ENCODE measurements around the gene TMEM131L.
"Not testable (repeated sequence)": the region's sequence is repeated elsewhere in the genome, so short reads cannot be mapped to it uniquely, and the experiment has no call there.

Gene TMEM131L

DNA sequence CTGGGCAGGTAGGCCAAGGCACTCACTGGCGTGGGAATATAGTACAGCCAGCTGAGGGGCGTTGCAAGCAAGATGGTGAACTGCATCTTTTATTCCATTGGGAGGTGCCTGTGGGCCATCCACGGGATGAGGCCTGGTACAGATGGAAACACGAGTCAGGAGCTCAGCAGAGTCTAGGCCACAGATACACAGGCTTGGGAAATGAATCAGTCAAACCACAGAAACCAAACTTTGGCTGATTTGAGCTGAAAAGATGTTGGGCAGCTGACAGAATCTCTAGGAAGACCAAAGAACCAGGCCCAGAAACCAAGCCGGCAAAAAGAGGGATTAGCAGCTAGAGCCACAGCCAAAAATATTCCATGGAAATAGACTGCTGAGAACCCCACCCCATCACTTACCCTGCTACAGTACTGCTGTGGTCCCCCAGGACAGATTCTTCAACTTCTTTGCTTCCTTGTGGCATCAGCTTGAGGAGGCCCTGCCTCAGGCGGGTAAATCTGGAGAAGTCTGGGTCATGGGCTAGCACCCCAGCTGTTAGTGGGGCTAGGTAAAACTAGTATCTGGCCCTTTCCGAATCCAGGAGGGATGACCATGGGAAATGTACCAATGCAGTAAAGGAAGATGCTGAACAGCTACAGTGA lies 75.4 kb downstream of the TMEM131L start:
- DNase-seq (ENCODE audit: low read depth): no peak

DNA sequence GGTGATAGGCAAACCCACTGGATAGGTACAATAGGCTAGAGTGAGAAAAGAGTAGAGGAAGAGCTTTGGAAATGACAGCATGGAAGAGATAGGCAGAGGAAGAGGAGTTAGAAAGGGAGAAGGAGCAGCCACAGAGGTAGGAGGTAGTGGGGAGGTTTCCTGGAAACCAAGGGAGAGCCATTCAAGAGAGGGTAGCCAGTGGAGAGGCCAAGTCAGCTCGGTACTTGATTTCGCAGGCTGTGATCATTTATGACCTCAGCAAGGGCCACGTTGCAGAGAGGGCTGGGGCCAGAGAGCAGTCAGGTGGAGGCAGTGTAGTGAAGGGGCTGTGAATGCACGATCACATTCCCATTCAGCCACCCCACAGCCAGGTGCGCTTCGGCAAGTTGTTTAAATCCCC lies 76.0 kb downstream of the TMEM131L start:
- no peak for DNase-seq (ENCODE audit: low read depth)

- no peak for DNase-seq (ENCODE audit: low read depth)
Observed at GRCh38 chr4:153542834-153543233, 76.7 kb downstream of the TMEM131L start.

DNA sequence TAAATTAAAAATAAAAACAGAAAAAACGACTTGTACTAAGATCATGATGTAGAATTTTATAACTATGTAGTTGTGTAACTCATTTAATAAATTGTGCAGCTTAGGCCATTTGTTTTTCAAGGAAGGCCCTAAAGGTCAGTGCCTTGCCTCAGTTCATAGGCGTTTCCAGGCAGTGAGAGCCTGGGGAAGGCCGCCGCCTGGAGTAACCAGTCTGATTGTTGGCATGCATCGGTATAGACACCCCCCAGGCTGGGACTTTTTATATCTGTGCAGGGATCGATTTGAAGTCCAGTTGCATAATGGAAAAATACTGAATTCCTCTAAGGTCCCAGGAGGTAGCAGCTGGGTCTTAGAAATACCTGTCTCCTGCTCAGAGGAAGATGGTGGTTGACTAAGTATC lies 77.2 kb downstream of the TMEM131L start:
- DNase-seq (ENCODE audit: low read depth): no peak

GRCh38 chr4:153545822-153546221 lies 79.7 kb downstream of the TMEM131L start:
- DNase-seq (ENCODE audit: low read depth): no peak

- no peak for DNase-seq (ENCODE audit: low read depth)
Observed at GRCh38 chr4:153546280-153546679, 80.1 kb downstream of the TMEM131L start.

DNA sequence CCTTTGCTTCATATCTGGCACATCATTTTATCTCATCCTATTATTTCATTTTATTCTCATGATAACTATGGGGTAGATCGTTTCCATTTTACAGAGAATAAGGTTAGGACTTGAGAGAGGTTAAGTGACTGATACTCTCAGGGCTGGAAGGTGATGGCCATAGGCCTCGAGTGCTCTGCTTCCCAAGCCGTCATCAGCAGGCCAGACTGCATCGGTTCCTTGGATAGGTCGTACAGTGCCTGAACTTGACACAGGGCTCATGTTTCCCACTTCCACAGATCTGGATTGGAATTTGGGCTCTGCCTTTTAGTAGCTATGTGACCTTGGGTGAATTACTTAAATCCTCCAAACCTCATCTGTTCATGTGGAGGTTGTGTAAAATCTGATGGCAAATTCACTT lies 81.4 kb downstream of the TMEM131L start:
- DNase-seq (ENCODE audit: low read depth): no peak

DNA sequence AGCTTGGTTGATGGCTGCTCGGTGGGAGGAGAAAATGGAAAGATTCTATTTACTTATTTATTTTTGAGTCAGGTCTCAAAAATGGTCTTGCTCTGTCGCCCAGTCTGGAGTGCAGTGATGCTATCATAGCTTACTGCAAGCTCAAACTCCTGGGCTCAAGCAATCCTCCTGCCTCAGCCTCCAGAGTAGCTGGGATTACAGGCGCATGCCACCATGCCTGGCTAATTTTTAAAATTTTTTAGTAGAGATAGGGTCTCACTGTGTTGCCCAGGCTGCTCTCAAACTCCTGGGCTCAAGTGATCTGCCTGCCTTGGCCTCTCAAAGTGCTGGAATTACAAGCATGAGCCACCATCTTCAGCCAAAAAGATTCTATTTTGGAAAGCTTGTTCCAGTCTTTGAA lies 82.7 kb downstream of the TMEM131L start:
- not testable (repeated sequence) for DNase-seq (ENCODE audit: low read depth)

- no peak for DNase-seq (ENCODE audit: low read depth)
Observed at GRCh38 chr4:153549405-153549804, 83.2 kb downstream of the TMEM131L start.

- DNase-seq (ENCODE audit: low read depth): no peak
Observed at GRCh38 chr4:153553155-153553818, 87.1 kb downstream of the TMEM131L start.

DNA sequence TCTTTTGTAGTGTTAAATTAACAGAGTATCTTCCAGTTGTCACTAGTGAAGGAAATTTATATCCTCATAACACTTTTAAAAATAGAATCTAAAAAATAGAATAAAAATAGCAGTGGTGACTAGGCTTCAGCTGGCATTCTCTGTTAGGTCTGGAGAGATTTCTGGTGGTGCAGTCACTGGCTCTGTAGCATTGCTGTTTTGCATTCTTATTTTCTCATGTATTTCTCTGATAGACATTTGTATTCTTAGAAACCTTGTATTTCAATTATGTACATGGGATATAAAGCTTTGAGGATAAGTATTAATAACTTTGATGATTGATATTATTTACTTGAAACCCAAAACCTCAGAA lies 87.6 kb downstream of the TMEM131L start:
- DNase-seq (ENCODE audit: low read depth): no peak

DNA sequence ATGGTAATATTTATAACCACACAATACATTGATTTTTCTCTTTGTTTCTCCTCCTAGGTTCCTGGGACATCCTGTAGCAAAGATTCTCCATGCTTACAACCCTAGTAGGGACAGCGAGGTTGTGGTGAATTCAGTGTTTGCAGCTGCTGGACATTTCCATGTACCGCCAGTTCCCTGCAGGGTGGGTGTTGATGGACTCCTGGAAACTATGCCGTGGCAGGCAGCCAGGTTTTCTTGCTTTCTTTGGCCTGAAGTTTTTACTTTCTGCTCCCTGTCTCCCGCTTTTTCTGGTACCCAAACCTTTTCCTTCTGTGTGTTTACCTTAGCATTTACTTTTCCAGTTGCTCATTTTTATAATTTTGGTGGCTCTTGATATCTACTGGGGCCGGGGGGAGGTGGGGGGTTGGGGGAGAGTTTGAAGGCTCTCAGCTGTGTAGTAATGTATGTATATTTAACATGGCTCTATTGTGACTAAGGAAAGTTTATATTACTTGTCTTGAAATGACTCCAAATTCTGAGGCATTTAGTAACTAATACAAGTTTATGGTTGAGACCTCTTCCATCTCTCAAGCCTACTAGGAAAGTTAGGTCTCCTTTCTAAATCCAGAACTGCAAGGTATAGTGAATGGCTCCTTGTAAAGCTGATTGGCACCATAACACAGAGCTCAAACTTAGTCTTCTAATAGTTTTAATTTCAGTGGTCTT lies 89.7 kb downstream of the TMEM131L start:
- DNase-seq (ENCODE audit: low read depth): no peak

- DNase-seq (ENCODE audit: low read depth): no peak
Observed at GRCh38 chr4:153556435-153556815, 90.3 kb downstream of the TMEM131L start.

DNA sequence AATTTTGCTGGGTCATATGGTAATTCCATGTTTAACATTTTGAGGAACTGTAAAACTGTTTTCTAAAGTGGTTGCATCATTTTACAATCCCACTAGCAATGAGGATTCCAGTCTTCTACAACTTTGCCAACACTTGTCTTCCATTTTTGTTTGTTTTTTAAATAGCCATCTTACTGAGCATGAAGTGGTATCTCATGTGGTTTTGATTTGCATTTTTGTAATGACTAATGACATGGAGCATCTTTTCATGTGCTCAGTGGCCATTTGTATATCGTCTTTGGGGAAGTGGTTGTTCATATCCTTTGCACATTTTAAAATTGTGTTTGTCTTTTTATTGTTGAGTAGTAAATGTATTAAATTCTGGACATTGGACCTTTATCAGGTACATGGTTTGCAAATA lies 94.7 kb downstream of the TMEM131L start:
- no peak for DNase-seq (ENCODE audit: low read depth)

- no peak for DNase-seq (ENCODE audit: low read depth)
Observed at GRCh38 chr4:153564630-153565525, 98.7 kb downstream of the TMEM131L start.

GRCh38 chr4:153566631-153567150 lies 100.5 kb downstream of the TMEM131L start:
- no peak for DNase-seq (ENCODE audit: low read depth)

- DNase-seq (ENCODE audit: low read depth): not testable (repeated sequence)
Observed at GRCh38 chr4:153567660-153568059, 101.5 kb downstream of the TMEM131L start.

DNA sequence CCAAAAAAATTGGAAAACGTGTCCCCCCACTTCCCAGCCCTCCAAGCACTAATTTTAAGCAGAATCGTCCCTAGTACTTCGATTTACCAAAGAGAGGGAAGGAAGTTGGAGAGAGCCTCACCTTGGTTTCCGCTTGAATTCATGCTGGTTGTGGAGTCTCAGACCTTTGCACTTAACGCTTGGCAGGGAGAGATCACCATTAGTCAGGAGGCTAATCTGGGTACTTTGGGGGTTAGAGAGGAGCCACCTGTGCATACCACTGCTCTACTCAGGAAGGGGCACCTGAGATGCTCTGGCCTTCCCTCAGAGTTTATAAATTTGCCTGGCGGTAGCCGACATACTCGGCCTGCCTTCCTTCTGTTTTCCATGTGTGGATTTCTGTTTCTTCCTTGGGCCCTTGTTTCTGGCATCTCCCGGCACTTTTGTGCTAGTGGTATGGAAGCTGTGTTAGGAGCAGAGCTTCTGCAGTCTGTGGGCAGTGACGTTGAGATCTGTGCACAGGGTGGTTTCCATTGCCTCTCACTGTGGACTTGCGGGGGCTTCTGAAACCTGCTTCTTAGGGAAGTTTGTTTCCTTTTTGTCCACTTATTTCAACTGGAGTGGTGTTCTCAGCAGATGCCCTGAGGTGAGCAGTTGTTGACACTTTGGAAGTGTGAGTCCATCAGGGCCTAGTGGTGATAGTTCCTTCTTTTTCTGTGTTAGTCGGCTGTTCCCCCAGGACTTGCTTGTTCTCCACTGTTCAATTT lies 104.2 kb downstream of the TMEM131L start:
- DNase-seq (ENCODE audit: low read depth): no peak

- DNase-seq (ENCODE audit: low read depth): no peak
Observed at GRCh38 chr4:153571006-153571545, 104.9 kb downstream of the TMEM131L start.

DNA sequence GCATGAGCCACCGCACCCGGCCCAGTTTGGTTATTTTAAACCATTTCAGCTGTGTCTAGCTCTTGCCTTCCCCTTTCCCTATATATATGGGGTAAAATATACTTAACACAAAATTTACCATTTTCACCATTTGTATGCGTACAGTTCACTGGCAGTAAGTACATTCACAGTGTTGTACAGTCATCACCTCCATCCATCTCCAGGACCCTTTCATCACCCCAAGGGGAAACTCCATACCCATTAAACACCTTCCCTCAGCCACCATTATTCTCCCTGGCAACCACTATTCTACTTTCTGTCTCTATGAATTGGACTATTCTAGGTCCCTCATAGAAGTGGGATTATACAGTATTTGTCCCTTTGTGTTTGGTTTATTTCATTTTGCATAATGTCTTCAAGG lies 106.4 kb downstream of the TMEM131L start:
- DNase-seq (ENCODE audit: low read depth): no peak

GRCh38 chr4:153573221-153573620 lies 107.1 kb downstream of the TMEM131L start:
- no peak for DNase-seq (ENCODE audit: low read depth)
